Measurements from ENCODE around the gene LRRC70. TPM values are rescaled to one million over a fixed set of nuclear protein-coding genes. Genes with fewer than 3 reads are reported as not detected.

LRRC70 gene
- total and polyA plus RNA-seq, 2 of the 8 experiments (the other 6 are each of a cell fraction or from before 2014, with no cell fraction given), result 0.62 to 0.67 TPM

DNA sequence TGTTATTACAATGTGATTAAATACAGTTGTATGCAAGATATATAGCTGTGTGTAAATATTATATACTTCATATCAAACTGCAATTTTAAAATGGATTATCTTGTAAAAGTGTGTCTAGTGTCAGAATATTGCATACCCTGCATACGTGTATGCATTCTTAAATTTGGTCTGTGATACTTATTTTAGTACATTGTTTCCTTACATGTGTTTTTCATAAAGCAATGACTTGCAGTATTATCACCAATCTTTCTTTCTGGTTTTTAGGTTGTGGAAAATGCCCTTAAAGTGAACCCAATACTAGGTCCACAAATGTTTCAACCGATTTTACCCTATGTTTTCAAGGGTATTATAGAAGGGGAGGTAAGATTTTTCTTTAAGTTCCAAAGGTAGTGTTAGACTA, 28.5 kb upstream of the LRRC70 start:
- no peak overlapping the region for H2AFZ ChIP-seq (ENCODE audit: low read length)
- H2BK15ac ChIP-seq (ENCODE audit: low read length), result no peak overlapping the region
- no peak overlapping the region for H2BK20ac ChIP-seq (ENCODE audit: low read length)
- DNase-seq (ENCODE audit: low read depth in 1 of 2, low spot score in 2 of 2) (no peak), FAIRE-seq (no peak)
- H2BK120ac ChIP-seq (replicated peaks; ENCODE audit: low read depth, low read length), result no peak overlapping the region
- TF ChIP-seq HDAC6 (IDR thresholded peaks at IDR 0.05; ENCODE audit: low read depth, low read length), result no peak
- TF ChIP-seq SIN3A (conservative IDR thresholded peaks at IDR 0.05 in 1 of 2, IDR thresholded peaks at IDR 0.05 in 1 of 2; ENCODE audit: low read depth in 1 of 2, low read length in 2 of 2), result no peak
- no peak overlapping the region for H2AK5ac ChIP-seq (ENCODE audit: low read depth, low read length)
- H3K23me2 ChIP-seq (ENCODE audit: low read depth, low read length), result no peaks in the 10 kb centered on the region
- H3K4me2 ChIP-seq (ENCODE audit: insufficient read depth in 1 of 2, low read depth in 2 of 2, low read length in 2 of 2), result no peak overlapping the region
- H3K36me3 ChIP-seq (ENCODE audit: control insufficient read depth in 2 of 4, insufficient read depth in 4 of 4, low read length in 3 of 4), result peaks cover 0 to 8% (median 0%) of the 10 kb centered on the region in 4 experiments; a peak in 1 of 8 replicates
- no peak overlapping the region for H3K9ac ChIP-seq (replicated peaks in 1 of 4; ENCODE audit: extremely low read depth in 1 of 4, low read depth in 3 of 4, low read length in 3 of 4)
- no peak overlapping the region for H2BK5ac ChIP-seq (ENCODE audit: low read depth, low read length)
- H3K79me2 ChIP-seq (ENCODE audit: control insufficient read depth in 1 of 2, insufficient read depth in 2 of 2, low read length in 2 of 2), result no peaks in the 10 kb centered on the region
- no peak overlapping the region for H3K23ac ChIP-seq (ENCODE audit: insufficient read length)
- no peak overlapping the region for H2BK12ac ChIP-seq (ENCODE audit: low read depth, low read length)
- H3K9me3 ChIP-seq (ENCODE audit: insufficient read depth in 2 of 2, low read depth in 1 of 2, low read length in 1 of 2), result no peaks in the 10 kb centered on the region
- ChIA-PET CTCF (ENCODE audit: partially characterized antibody) (interaction anchor here (0.5 kb wide), 1 partner anchor 577 kb away, joined by 3 read pairs; no protein-coding TSS in a partner anchor), POLR2A (ENCODE audit: partially characterized antibody) (no interaction called here)
- H4K5ac ChIP-seq (ENCODE audit: insufficient read length, low read depth, low read length), result no peak overlapping the region
- H3K4me3 ChIP-seq (ENCODE audit: extremely low read depth in 1 of 4, insufficient read depth in 2 of 4, low read depth in 3 of 4, low read length in 4 of 4), result no peak overlapping the region
- 87% methylated on average over 2 of the region's 2 CpGs; no CpG with 5 or more reads in 1 of the 2 experiments for WGBS, 2 experiments (ENCODE audit: extremely low coverage in 1 of 2, insufficient coverage in 1 of 2, insufficient read length in 1 of 2, insufficient replicate concordance in 2 of 2, low coverage in 1 of 2, low lambda C conversion rate in 2 of 2, missing lambda C conversion rate in 1 of 2)
- no peak overlapping the region for H4K91ac ChIP-seq (replicated peaks; ENCODE audit: insufficient read length, low read length)
- no peak overlapping the region for H4K8ac ChIP-seq (ENCODE audit: extremely low read depth, insufficient read depth, low read length)
- no peak overlapping the region for H3K14ac ChIP-seq (ENCODE audit: insufficient read length)
- H3K18ac ChIP-seq (ENCODE audit: extremely low read depth, low read length), result no peak overlapping the region
- H3K27me3 ChIP-seq (replicated peaks in 1 of 4; ENCODE audit: control insufficient read depth in 3 of 4, extremely low read depth in 1 of 4, insufficient read depth in 3 of 4, low read length in 3 of 4), result peaks cover 0 to 1% (median 0%) of the 10 kb centered on the region in 4 experiments; a peak in 1 of 7 replicates
- no peaks in the 10 kb centered on the region for H3K4me1 ChIP-seq (replicated peaks in 1 of 4; ENCODE audit: control insufficient read depth in 3 of 4, insufficient read depth in 4 of 4, low read length in 3 of 4)
- no peaks in the 10 kb centered on the region for H3K79me1 ChIP-seq (ENCODE audit: low read depth, low read length)
- no peak overlapping the region for H3K27ac ChIP-seq (ENCODE audit: low read depth, low read length)
- no peak overlapping the region for H3K4ac ChIP-seq (replicated peaks; ENCODE audit: insufficient read length, low read depth, low read length)
- no peak overlapping the region for H3K56ac ChIP-seq (replicated peaks; ENCODE audit: insufficient read length, low read depth, low read length)
- H4K20me1 ChIP-seq (replicated peaks in 1 of 2; ENCODE audit: control insufficient read depth in 1 of 2, insufficient read depth in 2 of 2, low read length in 2 of 2), result no peaks in the 10 kb centered on the region
